Jurkat, Clone E6-1 (cell line): ENCODE results near the gene PDE6D.

ENCODE experiments used
- DNase-seq: peaks from one replicate; pipeline ENCODE4 v3.0.0-alpha.2; 2011; ENCODE audit warnings: low read depth, low spot score
- H3K4me3 ChIP-seq: 2 replicates; pipeline ENCODE4 v1.5.1; 2011; ENCODE audit warnings: mild to moderate bottlenecking, low read length, control low read depth, moderate library complexity

PDE6D gene

GRCh38 chr2:231687961-231688360 is 93.1 kb downstream of the PDE6D start:
- no peak for DNase-seq
- H3K4me3 ChIP-seq: no peak overlapping the region

- no peak overlapping the region; the same call in 1 of the 2 replicates for H3K4me3 ChIP-seq
- peak; percentile 54 for DNase-seq
These were observed 93.8 kb downstream of the PDE6D start for GRCh38 chr2:231687133-231687852.

GRCh38 chr2:231686192-231687100 is 94.6 kb downstream of the PDE6D start:
- no peak for DNase-seq
- H3K4me3 ChIP-seq: no peak overlapping the region

GRCh38 chr2:231685349-231686191 is 95.5 kb downstream of the PDE6D start:
- peak overlapping the region; percentile 46 for H3K4me3 ChIP-seq
- DNase-seq: peak; percentile 40

GRCh38 chr2:231684314-231685223 is 96.5 kb downstream of the PDE6D start:
- H3K4me3 ChIP-seq: peak overlapping the region; percentile 46
- peak; percentile 74 for DNase-seq

GRCh38 chr2:231683292-231684235 is 97.5 kb downstream of the PDE6D start:
- peak overlapping the region; percentile 32 for H3K4me3 ChIP-seq
- no peak for DNase-seq

GRCh38 chr2:231682603-231683291 is 98.3 kb downstream of the PDE6D start:
- DNase-seq: no peak
- no peak overlapping the region for H3K4me3 ChIP-seq
